DND-41 (cell line): ENCODE measurements around the gene PYGO2.

Experiments used
- ATAC-seq: fragments of 200-7000 bp; cut with Tn5 transposase; 3 replicates; pipeline ENCODE4 v1.9.1; 2021; ENCODE audit warnings: low read depth; ENCODE audit not compliant: insufficient read depth
- DNase-seq: peaks from one replicate; pipeline ENCODE4 v3.0.0-alpha.2; 2020
- H2AFZ ChIP-seq: 2 replicates; pipeline ENCODE4 v1.6.0; 2012; ENCODE audit warnings: low read depth, low read length
- H3K27ac ChIP-seq: 2 replicates; pipeline ENCODE4 v1.5.1; 2012; ENCODE audit warnings: low read length, inconsistent platforms
- H3K27me3 ChIP-seq: fragments of 200-600 bp; sonication (generic); 2 replicates; pipeline ENCODE4 v1.6.0; 2012; ENCODE audit warnings: low read length, mild to moderate bottlenecking, inconsistent platforms; ENCODE audit not compliant: insufficient read depth, poor library complexity
- H3K36me3 ChIP-seq: 2 replicates; pipeline ENCODE4 v1.5.1; 2012; ENCODE audit warnings: low read length, inconsistent platforms; ENCODE audit not compliant: insufficient read depth
- H3K4me1 ChIP-seq: 2 replicates; pipeline ENCODE4 v1.5.1; 2012; ENCODE audit warnings: mild to moderate bottlenecking, low read length; ENCODE audit not compliant: insufficient read depth
- H3K4me2 ChIP-seq: 2 replicates; pipeline ENCODE4 v1.6.0; 2012; ENCODE audit warnings: mild to moderate bottlenecking, moderate library complexity, low read length, inconsistent platforms; ENCODE audit not compliant: insufficient read depth
- H3K4me3 ChIP-seq, 2 experiments: fragments of 200-600 bp in 1 of 2; shearing (Covaris generic) in 1 of 2; 2 replicates each; pipeline ENCODE4 v1.5.1; 2012 to 2016; ENCODE audit warnings: inconsistent platforms in 2 of 2, low read length in 2 of 2, mild to moderate bottlenecking in 2 of 2, low read depth in 1 of 2, moderate library complexity in 1 of 2
- H3K79me2 ChIP-seq: 2 replicates; pipeline ENCODE4 v1.6.0; 2012; ENCODE audit warnings: low read length, inconsistent platforms; ENCODE audit not compliant: insufficient read depth
- H3K9ac ChIP-seq: 2 replicates; pipeline ENCODE4 v1.6.0; 2012; ENCODE audit warnings: low read depth, mild to moderate bottlenecking, inconsistent platforms, low read length, moderate library complexity
- H3K9me3 ChIP-seq: 2 replicates; pipeline ENCODE4 v1.5.1; 2012; ENCODE audit warnings: low read length, moderate library complexity, mild to moderate bottlenecking, inconsistent platforms; ENCODE audit not compliant: insufficient read depth, severe bottlenecking
- H4K20me1 ChIP-seq: 2 replicates; pipeline ENCODE4 v1.6.0; 2012; ENCODE audit warnings: low read length; ENCODE audit not compliant: insufficient read depth
- EZH2 ChIP-seq: IDR thresholded peaks from 3 replicates; pipeline ENCODE4 v1.6.1; 2012; ENCODE audit warnings: borderline replicate concordance, low read depth, mild to moderate bottlenecking, moderate library complexity, low read length, inconsistent platforms; ENCODE audit not compliant: severe bottlenecking
- TF ChIP-seq, protein P1 (sequence below): IDR thresholded peaks from 2 replicates; pipeline ENCODE4 v1.5.1; 2012; ENCODE audit warnings: borderline replicate concordance, low read length, moderate library complexity, mild to moderate bottlenecking; ENCODE audit not compliant: poor library complexity, severe bottlenecking; ENCODE audit errors: extremely low read depth

PYGO2 gene

DNA sequence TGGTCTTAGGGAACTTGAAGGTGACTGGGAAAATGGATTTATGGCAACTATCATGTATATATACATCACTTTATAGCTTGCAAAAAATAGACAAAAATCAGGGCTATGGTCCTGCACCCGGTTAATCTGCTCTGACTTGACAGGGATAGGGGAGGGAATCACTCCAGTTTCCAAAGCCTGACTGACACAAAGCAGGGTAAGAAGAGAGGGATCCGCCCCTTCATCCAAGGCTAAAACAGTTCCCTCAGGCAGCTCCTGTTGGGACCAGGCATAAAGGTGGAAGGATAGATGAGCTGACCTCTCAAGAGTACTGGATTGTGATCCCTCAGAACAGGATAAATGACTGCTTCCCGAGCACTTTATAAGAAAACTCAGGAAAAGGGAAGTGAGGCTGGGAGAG lies 7.0 kb downstream of the PYGO2 start:
- no peaks in the 10 kb centered on the region for H3K27me3 ChIP-seq
- peaks cover 26% of the 10 kb centered on the region for H3K36me3 ChIP-seq
- DNase-seq (no peak), ATAC-seq (no peak)
- peak overlapping the region; percentile 88 for H3K4me2 ChIP-seq
- H3K27ac ChIP-seq = peak overlapping the region; percentile 88
- H3K9ac ChIP-seq = peak overlapping the region; percentile 64
- TF ChIP-seq, protein P1, sequence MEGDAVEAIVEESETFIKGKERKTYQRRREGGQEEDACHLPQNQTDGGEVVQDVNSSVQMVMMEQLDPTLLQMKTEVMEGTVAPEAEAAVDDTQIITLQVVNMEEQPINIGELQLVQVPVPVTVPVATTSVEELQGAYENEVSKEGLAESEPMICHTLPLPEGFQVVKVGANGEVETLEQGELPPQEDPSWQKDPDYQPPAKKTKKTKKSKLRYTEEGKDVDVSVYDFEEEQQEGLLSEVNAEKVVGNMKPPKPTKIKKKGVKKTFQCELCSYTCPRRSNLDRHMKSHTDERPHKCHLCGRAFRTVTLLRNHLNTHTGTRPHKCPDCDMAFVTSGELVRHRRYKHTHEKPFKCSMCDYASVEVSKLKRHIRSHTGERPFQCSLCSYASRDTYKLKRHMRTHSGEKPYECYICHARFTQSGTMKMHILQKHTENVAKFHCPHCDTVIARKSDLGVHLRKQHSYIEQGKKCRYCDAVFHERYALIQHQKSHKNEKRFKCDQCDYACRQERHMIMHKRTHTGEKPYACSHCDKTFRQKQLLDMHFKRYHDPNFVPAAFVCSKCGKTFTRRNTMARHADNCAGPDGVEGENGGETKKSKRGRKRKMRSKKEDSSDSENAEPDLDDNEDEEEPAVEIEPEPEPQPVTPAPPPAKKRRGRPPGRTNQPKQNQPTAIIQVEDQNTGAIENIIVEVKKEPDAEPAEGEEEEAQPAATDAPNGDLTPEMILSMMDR = no peak
- TF ChIP-seq EZH2 = no peak
- H3K4me3 ChIP-seq = peak overlapping the region in 1 of 2 experiments; percentile 82; a peak in 2 of 4 replicates
- H4K20me1 ChIP-seq = peaks cover 16% of the 10 kb centered on the region
- H2AFZ ChIP-seq = no peak overlapping the region
- H3K4me1 ChIP-seq = peaks cover 54% of the 10 kb centered on the region
- no peaks in the 10 kb centered on the region for H3K9me3 ChIP-seq
- H3K79me2 ChIP-seq = peaks cover 29% of the 10 kb centered on the region

DNA sequence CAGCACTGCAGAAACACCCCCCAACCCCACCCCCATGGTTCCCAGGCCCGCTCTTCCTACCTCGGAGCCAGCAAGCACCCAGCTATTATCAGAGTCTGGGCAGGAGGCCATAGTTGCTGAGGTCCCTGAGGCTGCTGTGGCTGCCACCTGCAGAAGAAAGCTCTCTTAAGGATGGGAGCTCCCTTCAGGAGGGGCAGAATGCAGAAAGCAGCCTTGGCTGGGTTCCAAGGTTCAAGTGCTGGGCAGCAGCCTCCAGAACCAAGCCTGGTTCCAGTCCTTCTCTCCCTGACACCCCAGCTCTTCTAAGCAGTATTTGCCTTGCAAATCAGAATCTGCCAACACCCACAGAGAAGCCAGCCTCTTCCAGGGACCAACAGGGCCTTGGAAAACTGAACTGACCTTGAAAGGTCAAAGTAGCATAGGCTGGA lies 8.0 kb downstream of the PYGO2 start:
- H3K27ac ChIP-seq = peak overlapping the region; percentile 39; the same call in 1 of the 2 replicates
- peaks cover 19% of the 10 kb centered on the region for H3K36me3 ChIP-seq
- H3K4me3 ChIP-seq = no peak overlapping the region; a peak in 1 of 4 replicates
- peaks cover 7% of the 10 kb centered on the region; the same call in 1 of the 2 replicates for H4K20me1 ChIP-seq
- H3K4me2 ChIP-seq = peak overlapping the region; percentile 88
- no peak overlapping the region for H3K9ac ChIP-seq
- peaks cover 49% of the 10 kb centered on the region for H3K4me1 ChIP-seq
- no peaks in the 10 kb centered on the region for H3K9me3 ChIP-seq
- H3K27me3 ChIP-seq = no peaks in the 10 kb centered on the region
- DNase-seq (no peak), ATAC-seq (no peak)
- peaks cover 28% of the 10 kb centered on the region for H3K79me2 ChIP-seq
- H2AFZ ChIP-seq = no peak overlapping the region
- TF ChIP-seq EZH2 = no peak
- TF ChIP-seq, protein P1 = no peak

DNA sequence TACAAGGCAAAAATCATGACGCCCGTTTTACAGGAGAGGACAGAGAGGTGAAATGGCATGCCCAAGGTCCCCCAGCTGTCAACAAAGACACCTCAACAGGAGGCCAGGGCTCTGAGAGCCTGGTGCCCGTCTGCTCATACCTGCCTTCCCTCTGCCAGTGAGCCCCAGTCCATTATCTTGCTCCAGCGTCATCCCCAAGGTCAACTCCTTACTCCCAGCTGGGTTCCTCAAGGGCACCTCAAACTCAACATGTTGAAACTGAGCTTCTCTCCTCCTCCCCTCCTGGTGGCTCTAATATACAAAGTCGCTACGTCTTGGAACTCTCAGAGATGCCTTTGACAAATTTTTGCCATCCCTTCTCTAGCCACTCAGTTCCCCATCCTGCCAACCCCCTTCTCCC lies 8.9 kb downstream of the PYGO2 start:
- H3K9ac ChIP-seq = no peak overlapping the region
- H3K27ac ChIP-seq = peak overlapping the region; percentile 15
- peaks cover 28% of the 10 kb centered on the region for H3K79me2 ChIP-seq
- H3K4me1 ChIP-seq = peaks cover 49% of the 10 kb centered on the region
- H3K4me3 ChIP-seq = no peak overlapping the region
- 0 out of 2 replicates have a peak overlapping the region, but pooled peaks have one; percentile 0 for H3K4me2 ChIP-seq
- TF ChIP-seq, protein P1 = no peak
- no peak for TF ChIP-seq EZH2
- ATAC-seq (no peak), DNase-seq (no peak)
- peaks cover 7% of the 10 kb centered on the region; the same call in 1 of the 2 replicates for H4K20me1 ChIP-seq
- no peaks in the 10 kb centered on the region for H3K9me3 ChIP-seq
- no peaks in the 10 kb centered on the region for H3K27me3 ChIP-seq
- peaks cover 25% of the 10 kb centered on the region for H3K36me3 ChIP-seq
- no peak overlapping the region for H2AFZ ChIP-seq
